HuH-7.5 (cell line): Measurements from ENCODE around the gene TRIM75.
"Not testable (repeated sequence)": the region's sequence is repeated elsewhere in the genome, so short reads cannot be mapped to it uniquely, and the experiment has no call there.

Experiments used
- DNase-seq: peaks from one replicate; pipeline ENCODE4 v3.0.0; 2011; ENCODE audit warnings: low spot score

TRIM75 gene

DNA sequence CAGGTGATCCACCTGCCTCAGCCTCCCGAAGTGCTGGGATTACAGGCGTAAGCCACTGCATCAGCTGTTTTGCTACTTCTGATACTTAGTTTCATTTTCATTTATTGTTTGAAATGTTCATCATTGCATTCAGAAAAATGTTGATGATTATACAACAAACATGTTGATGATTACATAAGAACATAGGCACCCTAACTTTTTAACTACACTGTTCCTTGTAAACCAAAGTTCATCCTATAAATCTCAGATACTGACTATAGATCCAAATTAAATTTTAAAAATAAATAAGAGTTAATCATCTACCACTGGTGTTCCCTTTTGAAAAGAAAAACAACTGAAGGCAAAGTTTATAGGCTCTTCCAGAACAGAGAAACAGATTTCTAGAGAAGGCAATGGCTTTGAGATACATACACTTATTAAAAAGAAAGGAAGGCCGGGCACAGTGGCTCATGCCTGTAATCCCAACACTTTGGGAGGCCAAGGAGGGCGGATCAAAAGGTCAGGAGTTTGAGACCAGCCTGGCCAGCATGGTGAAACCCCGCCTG is 23.4 kb downstream of the TRIM75 start:
- DNase-seq, result no peak

DNA sequence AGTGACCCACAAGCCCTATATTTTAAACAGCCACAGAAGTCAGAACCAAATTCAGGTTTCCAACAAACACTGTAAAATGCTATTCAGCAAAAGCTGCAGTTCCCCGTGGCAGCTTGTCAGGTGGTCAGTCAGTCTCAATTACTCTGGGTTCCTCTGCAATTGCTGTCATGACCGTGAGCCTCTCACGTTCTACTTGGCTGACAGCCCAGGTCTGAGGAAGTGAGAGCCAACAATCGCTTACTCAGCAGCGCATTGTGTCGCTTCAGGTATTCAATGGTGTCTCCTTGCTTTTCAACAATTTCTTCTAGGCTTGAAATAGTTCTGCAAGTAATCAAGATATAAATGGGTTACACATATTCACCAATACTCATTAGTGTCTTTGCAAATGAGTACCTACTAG is 25.8 kb downstream of the TRIM75 start:
- no peak for DNase-seq

DNA sequence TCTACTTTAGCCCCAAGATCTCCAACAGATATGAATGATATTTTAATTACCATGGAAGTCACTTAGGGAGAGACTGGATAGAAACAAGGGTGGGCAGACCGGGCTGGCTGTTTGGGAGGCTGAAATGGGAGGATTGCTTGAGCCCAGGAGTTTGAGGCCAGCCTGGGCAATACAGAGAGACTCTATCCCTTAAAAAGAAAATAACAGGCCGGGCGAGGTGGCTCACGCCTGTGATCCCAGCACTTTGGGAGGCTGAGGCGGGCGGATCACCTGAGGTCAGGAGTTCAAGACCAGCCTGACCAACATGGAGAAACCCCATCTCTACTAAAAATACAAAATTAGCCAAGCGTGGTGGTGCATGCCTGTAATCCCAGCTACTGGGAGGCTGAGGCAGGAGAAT is 31.1 kb downstream of the TRIM75 start:
- not testable (repeated sequence) for DNase-seq

DNA sequence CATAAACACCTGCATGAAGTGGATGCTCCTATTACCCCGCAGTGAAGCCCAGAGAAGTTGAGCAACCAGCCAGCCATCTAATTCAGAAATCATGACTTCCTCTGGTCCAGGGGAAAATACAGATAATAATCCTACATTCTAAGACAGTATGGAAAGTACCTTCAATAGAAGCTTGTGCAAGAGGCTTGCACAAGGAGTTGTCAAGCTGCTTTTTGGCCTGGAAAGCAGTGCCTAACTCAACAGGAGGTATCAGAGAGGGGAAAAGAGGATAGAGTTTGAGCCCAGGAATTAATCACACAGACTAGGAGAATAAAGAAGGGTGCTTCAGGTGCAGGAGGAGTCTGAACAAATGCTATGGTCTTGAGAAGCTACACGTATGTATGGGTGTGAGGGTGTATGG is 32.3 kb downstream of the TRIM75 start:
- no peak for DNase-seq

DNA sequence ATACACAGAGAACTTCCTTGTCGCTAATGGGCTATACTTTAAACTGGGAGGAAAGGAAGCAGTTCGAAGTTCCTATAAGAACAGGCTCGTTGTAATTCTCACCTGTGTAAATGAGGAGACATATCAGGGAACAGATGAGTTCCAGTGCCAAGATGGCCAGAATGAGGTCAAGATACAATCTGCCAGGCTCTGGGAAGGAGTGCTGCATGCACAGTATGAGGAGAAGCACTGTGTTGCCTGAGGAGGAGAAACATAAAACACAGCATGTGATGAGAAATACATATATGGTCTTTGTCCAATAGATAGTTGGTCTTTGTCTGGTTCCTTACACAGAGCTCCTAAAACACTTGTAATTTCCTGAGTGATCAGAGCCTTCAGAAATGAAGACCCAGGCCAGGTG is 34.7 kb downstream of the TRIM75 start:
- no peak for DNase-seq

DNA sequence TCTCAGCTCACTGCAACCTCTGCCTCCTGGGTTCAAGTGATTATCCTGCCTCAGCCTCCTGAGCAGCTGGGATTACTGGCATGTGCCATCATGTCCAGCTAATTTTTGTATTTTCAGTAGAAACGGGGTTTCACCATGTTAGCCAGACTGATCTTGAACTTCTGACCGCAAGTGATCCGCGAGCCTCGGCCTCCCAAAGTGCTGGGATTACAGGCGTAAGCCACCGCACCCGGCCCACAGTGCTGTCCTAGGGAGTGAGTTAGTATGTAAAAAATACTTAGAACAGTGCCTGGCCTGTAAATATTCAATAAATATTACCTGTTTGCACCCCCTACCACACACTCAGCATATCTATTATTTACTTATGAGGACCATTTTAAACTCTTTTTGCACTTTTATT is 38.5 kb downstream of the TRIM75 start:
- DNase-seq, result not testable (repeated sequence)

DNA sequence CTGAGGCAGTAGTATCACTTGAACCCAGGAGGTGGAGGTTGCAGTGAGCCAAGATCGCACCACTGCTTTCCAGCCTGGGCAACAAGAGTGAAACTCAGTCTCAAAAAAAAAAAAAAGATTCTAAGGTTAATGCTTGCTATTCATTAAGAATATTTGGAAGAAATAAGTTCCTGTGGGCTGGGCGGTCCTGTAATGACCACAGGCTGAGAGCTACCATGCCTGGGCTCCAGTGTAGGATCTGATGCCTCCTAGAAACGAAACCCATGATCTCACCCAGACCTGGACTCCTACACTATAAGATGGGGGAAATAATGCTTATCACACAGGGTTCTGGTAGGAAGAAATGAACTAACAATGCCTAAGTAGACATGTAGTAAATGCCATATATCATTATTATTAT is 41.2 kb downstream of the TRIM75 start:
- DNase-seq, result no peak

DNA sequence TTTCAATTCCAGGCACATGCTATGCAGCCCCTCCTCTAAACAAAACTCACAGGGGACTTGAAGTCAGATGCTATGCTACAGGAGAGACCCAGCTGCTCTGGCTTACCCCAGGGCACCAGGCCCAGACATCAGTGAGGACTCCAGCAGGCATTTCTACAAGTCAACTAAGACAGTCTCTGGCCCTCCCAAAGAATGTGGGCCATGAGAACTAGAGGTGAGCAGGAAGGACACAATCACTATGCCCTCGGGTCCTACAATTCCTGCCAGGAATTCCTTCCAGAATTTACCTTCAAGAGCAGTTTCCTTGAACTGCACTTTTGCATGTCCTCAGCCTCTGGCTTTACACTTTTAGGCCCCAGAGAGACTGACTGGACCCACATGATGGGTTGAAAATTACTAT is 41.6 kb downstream of the TRIM75 start:
- no peak for DNase-seq

DNA sequence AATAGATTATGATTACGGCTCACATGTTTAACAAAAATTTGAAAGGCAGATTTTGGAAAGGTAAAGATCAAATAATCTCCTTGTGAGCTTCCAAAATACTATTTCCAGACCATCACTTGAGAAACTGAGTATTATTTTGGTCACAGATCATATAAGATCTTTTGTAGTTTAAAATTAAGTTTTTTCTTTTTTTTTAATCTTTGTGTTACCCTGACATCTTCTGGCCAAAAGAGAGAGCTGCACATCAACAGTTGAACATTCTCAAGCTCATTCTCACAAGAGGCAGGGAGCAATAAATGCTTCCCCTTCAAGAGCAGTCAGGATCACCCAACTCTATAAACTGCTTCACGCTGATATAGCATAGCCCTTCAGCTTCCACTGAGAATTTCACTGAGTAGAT is 43.1 kb downstream of the TRIM75 start:
- DNase-seq, result no peak

DNA sequence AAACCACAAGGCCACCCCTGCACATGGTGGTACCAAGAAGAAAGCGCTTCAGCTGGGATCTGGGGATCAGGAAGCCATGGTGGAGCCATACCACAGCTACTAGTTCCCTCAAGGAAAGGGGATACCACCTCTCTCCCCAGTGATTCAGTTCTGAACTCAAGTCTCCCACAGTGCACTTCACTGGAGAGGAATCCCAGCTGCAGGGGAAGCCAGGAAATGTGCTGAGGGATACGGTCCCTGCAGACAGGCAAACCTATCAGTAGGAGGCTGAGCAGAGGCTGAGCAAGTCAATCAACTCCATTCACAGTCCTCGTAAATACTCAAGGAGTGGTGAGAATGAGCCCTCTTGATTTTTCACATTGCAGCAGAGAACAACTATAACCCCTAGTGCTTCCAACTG is 48.0 kb downstream of the TRIM75 start:
- DNase-seq, result no peak

DNA sequence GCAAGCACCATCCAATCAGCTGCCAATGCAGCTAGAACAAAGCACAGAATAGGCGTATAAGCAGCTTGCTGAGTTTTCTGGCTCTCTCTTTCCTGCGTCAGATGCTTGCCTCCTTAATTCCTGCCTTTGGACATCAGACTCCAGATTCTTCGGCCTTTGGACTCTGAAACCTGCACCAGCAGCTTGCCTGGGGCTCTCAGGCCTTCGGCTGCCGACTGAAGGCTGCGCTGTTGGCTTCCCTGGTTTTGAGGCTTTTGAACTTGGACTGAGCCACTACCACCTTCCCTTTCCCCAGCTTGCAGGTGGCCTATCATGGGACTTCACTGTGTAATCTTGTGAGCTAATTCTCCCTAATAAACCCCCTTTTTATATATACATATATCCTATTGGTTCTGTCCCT is 52.9 kb downstream of the TRIM75 start:
- no peak for DNase-seq
